ENCODE data around the gene CDH23.
A peak's percentile ranks its signal among the peaks of the same experiment; 100 is the strongest.

The CDH23 gene

GRCh38 chr10:71487726-71488125 is 91.0 kb downstream of the CDH23 start:
- no peaks in the 10 kb centered on the region for H3K4me1 Mint-ChIP-seq (ENCODE audit: low read depth)
- H3K27me3 Mint-ChIP-seq: no peaks in the 10 kb centered on the region
- no peak overlapping the region for H3K4me3 Mint-ChIP-seq
- no peak overlapping the region for H3K27ac Mint-ChIP-seq
- no peaks in the 10 kb centered on the region for H3K36me3 Mint-ChIP-seq (ENCODE audit: low read depth)
- peaks cover 9% of the 10 kb centered on the region for H3K9me3 Mint-ChIP-seq
- DNase-seq: no peak

GRCh38 chr10:71489077-71489476 is 92.4 kb downstream of the CDH23 start:
- Mint-ChIP-seq H3K4me3 (no peak overlapping the region), H3K4me1 (ENCODE audit: low read depth) (peaks cover 13% of the 10 kb centered on the region), H3K27me3 (no peaks in the 10 kb centered on the region), H3K9me3 (peaks cover 9% of the 10 kb centered on the region), H3K27ac (no peak overlapping the region), H3K36me3 (ENCODE audit: low read depth) (no peaks in the 10 kb centered on the region)
- no peak for DNase-seq

GRCh38 chr10:71492872-71493271 is 96.2 kb downstream of the CDH23 start:
- Mint-ChIP-seq H3K9me3 (peaks cover 9% of the 10 kb centered on the region), H3K4me1 (ENCODE audit: low read depth) (peaks cover 22% of the 10 kb centered on the region), H3K27ac (no peak overlapping the region), H3K4me3 (no peak overlapping the region), H3K36me3 (ENCODE audit: low read depth) (no peaks in the 10 kb centered on the region), H3K27me3 (no peaks in the 10 kb centered on the region)
- DNase-seq: no peak

GRCh38 chr10:71493741-71494140 is 97.0 kb downstream of the CDH23 start:
- no peaks in the 10 kb centered on the region for H3K27me3 Mint-ChIP-seq
- no peak for DNase-seq
- H3K4me1 Mint-ChIP-seq (ENCODE audit: low read depth): peaks cover 22% of the 10 kb centered on the region
- peaks cover 9% of the 10 kb centered on the region for H3K9me3 Mint-ChIP-seq
- no peaks in the 10 kb centered on the region for H3K36me3 Mint-ChIP-seq (ENCODE audit: low read depth)
- no peak overlapping the region for H3K27ac Mint-ChIP-seq
- no peak overlapping the region for H3K4me3 Mint-ChIP-seq

- H3K27ac Mint-ChIP-seq: peak overlapping the region; percentile 39
- no peak for DNase-seq
- no peak overlapping the region for H3K4me3 Mint-ChIP-seq
- peaks cover 22% of the 10 kb centered on the region for H3K4me1 Mint-ChIP-seq (ENCODE audit: low read depth)
- no peaks in the 10 kb centered on the region for H3K36me3 Mint-ChIP-seq (ENCODE audit: low read depth)
- H3K9me3 Mint-ChIP-seq: peaks cover 3% of the 10 kb centered on the region
- no peaks in the 10 kb centered on the region for H3K27me3 Mint-ChIP-seq
These were observed 97.8 kb downstream of the CDH23 start for GRCh38 chr10:71494476-71494875.

- no peaks in the 10 kb centered on the region for H3K36me3 Mint-ChIP-seq (ENCODE audit: low read depth)
- DNase-seq: no peak
- H3K4me1 Mint-ChIP-seq (ENCODE audit: low read depth): peaks cover 22% of the 10 kb centered on the region
- H3K4me3 Mint-ChIP-seq: no peak overlapping the region
- H3K9me3 Mint-ChIP-seq: no peaks in the 10 kb centered on the region
- no peak overlapping the region for H3K27ac Mint-ChIP-seq
- H3K27me3 Mint-ChIP-seq: no peaks in the 10 kb centered on the region
These were observed 98.3 kb downstream of the CDH23 start for GRCh38 chr10:71494980-71495381.

- Mint-ChIP-seq H3K27ac (no peak overlapping the region), H3K36me3 (ENCODE audit: low read depth) (no peaks in the 10 kb centered on the region), H3K9me3 (no peaks in the 10 kb centered on the region), H3K27me3 (no peaks in the 10 kb centered on the region), H3K4me3 (no peak overlapping the region), H3K4me1 (ENCODE audit: low read depth) (peaks cover 22% of the 10 kb centered on the region)
- no peak for DNase-seq
These were observed 100.4 kb downstream of the CDH23 start for GRCh38 chr10:71496927-71497762.

GRCh38 chr10:71497763-71498326 is 101.1 kb downstream of the CDH23 start:
- Mint-ChIP-seq H3K4me1 (ENCODE audit: low read depth) (peaks cover 21% of the 10 kb centered on the region), H3K27ac (no peak overlapping the region), H3K4me3 (no peak overlapping the region), H3K27me3 (no peaks in the 10 kb centered on the region), H3K36me3 (ENCODE audit: low read depth) (no peaks in the 10 kb centered on the region), H3K9me3 (no peaks in the 10 kb centered on the region)
- no peak for DNase-seq

- Mint-ChIP-seq H3K4me3 (no peak overlapping the region), H3K4me1 (ENCODE audit: low read depth) (no peaks in the 10 kb centered on the region), H3K27ac (no peak overlapping the region), H3K9me3 (no peaks in the 10 kb centered on the region), H3K36me3 (ENCODE audit: low read depth) (no peaks in the 10 kb centered on the region), H3K27me3 (no peaks in the 10 kb centered on the region)
- DNase-seq: no peak
These were observed 104.7 kb downstream of the CDH23 start for GRCh38 chr10:71501402-71501801.

GRCh38 chr10:71502190-71502589 is 105.5 kb downstream of the CDH23 start:
- Mint-ChIP-seq H3K36me3 (ENCODE audit: low read depth) (no peaks in the 10 kb centered on the region), H3K9me3 (no peaks in the 10 kb centered on the region), H3K27me3 (no peaks in the 10 kb centered on the region), H3K4me3 (no peak overlapping the region), H3K4me1 (ENCODE audit: low read depth) (no peaks in the 10 kb centered on the region), H3K27ac (no peak overlapping the region)
- DNase-seq: no peak

GRCh38 chr10:71502851-71503250 is 106.1 kb downstream of the CDH23 start:
- DNase-seq: no peak
- H3K36me3 Mint-ChIP-seq (ENCODE audit: low read depth): no peaks in the 10 kb centered on the region
- no peaks in the 10 kb centered on the region for H3K27me3 Mint-ChIP-seq
- H3K27ac Mint-ChIP-seq: no peak overlapping the region
- H3K9me3 Mint-ChIP-seq: no peaks in the 10 kb centered on the region
- H3K4me3 Mint-ChIP-seq: no peak overlapping the region
- no peaks in the 10 kb centered on the region for H3K4me1 Mint-ChIP-seq (ENCODE audit: low read depth)

GRCh38 chr10:71504168-71504567 is 107.4 kb downstream of the CDH23 start:
- H3K4me1 Mint-ChIP-seq (ENCODE audit: low read depth): no peaks in the 10 kb centered on the region
- no peak for DNase-seq
- no peak overlapping the region for H3K27ac Mint-ChIP-seq
- H3K36me3 Mint-ChIP-seq (ENCODE audit: low read depth): no peaks in the 10 kb centered on the region
- H3K4me3 Mint-ChIP-seq: no peak overlapping the region
- H3K27me3 Mint-ChIP-seq: no peaks in the 10 kb centered on the region
- H3K9me3 Mint-ChIP-seq: no peaks in the 10 kb centered on the region

GRCh38 chr10:71504570-71504969 is 107.8 kb downstream of the CDH23 start:
- Mint-ChIP-seq H3K27me3 (no peaks in the 10 kb centered on the region), H3K36me3 (ENCODE audit: low read depth) (no peaks in the 10 kb centered on the region), H3K4me3 (no peak overlapping the region), H3K4me1 (ENCODE audit: low read depth) (no peaks in the 10 kb centered on the region), H3K9me3 (no peaks in the 10 kb centered on the region), H3K27ac (no peak overlapping the region)
- no peak for DNase-seq

- Mint-ChIP-seq H3K4me3 (no peak overlapping the region), H3K27me3 (no peaks in the 10 kb centered on the region), H3K4me1 (ENCODE audit: low read depth) (no peaks in the 10 kb centered on the region), H3K9me3 (no peaks in the 10 kb centered on the region), H3K36me3 (ENCODE audit: low read depth) (no peaks in the 10 kb centered on the region), H3K27ac (no peak overlapping the region)
- DNase-seq: no peak
These were observed 109.1 kb downstream of the CDH23 start for GRCh38 chr10:71505862-71506261.

- Mint-ChIP-seq H3K36me3 (ENCODE audit: low read depth) (no peaks in the 10 kb centered on the region), H3K9me3 (no peaks in the 10 kb centered on the region), H3K27me3 (no peaks in the 10 kb centered on the region), H3K4me3 (no peak overlapping the region), H3K27ac (no peak overlapping the region), H3K4me1 (ENCODE audit: low read depth) (no peaks in the 10 kb centered on the region)
- DNase-seq: no peak
These were observed 112.7 kb downstream of the CDH23 start for GRCh38 chr10:71509444-71509843.
